NT2/D1 (cell line): ENCODE data around the gene ELFN1.

Experiments used
- SUZ12 ChIP-seq: IDR thresholded peaks from 2 replicates; pipeline ENCODE4 v1.6.1; 2011; ENCODE audit not compliant: insufficient read length, insufficient read depth; ENCODE audit errors: extremely low read depth
- YY1 ChIP-seq: IDR thresholded peaks from 2 replicates; pipeline ENCODE4 v1.6.1; 2011; ENCODE audit not compliant: insufficient read length, insufficient read depth
- ZNF274 ChIP-seq: IDR thresholded peaks from 2 replicates; pipeline ENCODE4 v1.6.1; 2011; ENCODE audit warnings: mild to moderate bottlenecking, low read depth, low read length

- TF ChIP-seq ZNF274 = no peak
- TF ChIP-seq YY1 = no peak
- no peak for TF ChIP-seq SUZ12
These were observed 75.0 kb downstream of the ELFN1 start for GRCh38 chr7:1745018-1745532.
